Measurements from ENCODE around the gene TGDS. TPM values are rescaled to one million over a fixed set of nuclear protein-coding genes. Genes with fewer than 3 reads are reported as not detected.

The TGDS gene, protein sequence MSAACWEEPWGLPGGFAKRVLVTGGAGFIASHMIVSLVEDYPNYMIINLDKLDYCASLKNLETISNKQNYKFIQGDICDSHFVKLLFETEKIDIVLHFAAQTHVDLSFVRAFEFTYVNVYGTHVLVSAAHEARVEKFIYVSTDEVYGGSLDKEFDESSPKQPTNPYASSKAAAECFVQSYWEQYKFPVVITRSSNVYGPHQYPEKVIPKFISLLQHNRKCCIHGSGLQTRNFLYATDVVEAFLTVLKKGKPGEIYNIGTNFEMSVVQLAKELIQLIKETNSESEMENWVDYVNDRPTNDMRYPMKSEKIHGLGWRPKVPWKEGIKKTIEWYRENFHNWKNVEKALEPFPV
- 8.1 to 9.9 TPM (median 8.4 TPM) in 5 replicates for total RNA-seq (2022; extraction: Qiagen RNA extraction)

DNA sequence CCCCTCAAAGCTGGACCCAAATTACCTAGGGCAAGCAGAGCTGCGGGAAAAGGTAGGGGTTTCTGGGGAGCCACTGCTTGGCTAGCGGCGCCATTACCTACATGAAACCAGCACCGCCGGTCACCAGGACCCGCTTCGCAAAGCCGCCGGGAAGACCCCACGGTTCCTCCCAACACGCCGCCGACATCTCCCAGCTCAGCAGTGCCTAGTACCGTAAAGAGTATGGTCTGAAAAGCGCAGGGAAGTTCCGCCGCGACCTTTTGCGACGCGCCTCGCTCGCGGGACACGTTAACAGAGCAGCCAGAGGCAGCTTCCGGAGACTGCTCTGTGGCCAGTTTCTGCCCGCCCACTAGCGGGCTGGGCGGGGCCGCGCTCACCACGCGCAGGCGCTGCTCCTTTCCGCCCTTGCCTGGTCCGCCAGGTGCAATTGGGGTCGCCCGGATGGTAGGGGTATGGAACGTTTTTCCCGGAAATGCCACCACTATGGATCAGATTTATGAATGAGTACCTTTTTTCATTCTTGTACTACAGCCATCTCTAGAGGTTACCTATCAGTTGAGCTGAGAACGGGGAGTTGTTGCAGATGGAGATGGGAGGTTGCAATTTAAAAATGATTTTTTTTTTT is at the start of gene TGDS:
TSS of gene TGDS (minus strand) at position 203 of the 625 bp plus-strand sequence. CDS start at position 187, 16 bp downstream.

DNA sequence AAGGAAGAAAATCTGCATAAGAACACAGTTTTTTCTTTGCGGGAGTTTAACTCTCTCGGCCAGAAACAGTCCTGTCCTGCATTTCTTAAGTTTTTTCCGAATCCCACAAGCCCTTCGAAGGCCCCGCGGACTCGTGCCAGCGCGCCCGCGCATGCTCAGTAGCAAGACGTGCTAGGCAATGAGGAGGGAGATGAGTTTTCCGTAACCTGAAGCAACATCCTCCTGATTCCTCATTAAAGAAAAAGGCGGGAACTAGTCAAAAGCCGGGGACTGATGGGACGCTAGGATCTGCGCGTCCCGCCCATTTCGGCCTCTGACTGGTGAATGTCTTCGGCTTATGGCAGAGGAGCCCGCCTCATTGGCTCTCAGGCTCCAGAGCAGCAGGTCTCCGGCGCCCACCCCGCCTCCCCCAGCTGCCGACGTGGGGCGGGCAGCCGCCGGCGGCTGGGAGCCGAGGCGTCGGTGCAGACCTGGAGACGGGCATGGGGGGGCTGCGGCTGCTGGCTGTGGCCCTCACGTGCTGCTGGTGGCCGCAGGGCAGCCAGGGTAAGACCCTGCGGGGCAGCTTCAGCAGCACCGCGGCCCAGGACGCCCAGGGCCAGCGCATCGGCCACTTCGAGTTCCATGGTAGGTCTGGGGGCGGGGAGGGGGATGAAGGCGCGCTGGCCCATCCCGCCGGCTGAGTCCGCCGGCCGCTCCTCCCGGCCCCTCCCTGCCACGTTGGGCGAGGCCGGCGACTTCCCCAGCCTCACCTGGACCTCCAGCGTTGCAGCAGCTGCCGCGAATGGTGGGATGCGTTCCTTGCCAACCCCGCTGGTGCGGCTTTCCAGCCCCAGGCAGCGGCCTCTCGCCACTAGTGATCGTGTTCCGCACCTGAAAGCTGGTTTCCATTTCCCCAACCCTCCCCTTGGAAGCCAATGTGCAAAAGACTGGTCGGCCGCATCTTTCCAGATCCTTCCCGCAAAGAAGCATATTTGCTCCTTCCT is 5.8 kb upstream of the TGDS start, which contains the start of gene GPR180:
TSS of gene GPR180 (plus strand) at position 412 of the 986 bp plus-strand sequence. CDS start at position 483, 71 bp downstream.

Other genes with a start within 250 kb of the TGDS start
- gene DCT, start 116.5 kb downstream of the TGDS start, total RNA-seq (2022; extraction: Qiagen RNA extraction): not detected in 5 replicates
- gene GPR180, start 5.7 kb upstream of the TGDS start, total RNA-seq (2022; extraction: Qiagen RNA extraction): 2.6 to 3.8 TPM (median 3.4 TPM) in 5 replicates
- gene SOX21, start 116.4 kb upstream of the TGDS start, total RNA-seq (2022; extraction: Qiagen RNA extraction): 0.36 to 0.51 TPM (median 0.44 TPM) in 5 replicates

Measured in A549 treated with Hydrocortisone at 1 μM for 4 hours (cell line).